ENCODE measurements around the gene HPN.

DNA sequence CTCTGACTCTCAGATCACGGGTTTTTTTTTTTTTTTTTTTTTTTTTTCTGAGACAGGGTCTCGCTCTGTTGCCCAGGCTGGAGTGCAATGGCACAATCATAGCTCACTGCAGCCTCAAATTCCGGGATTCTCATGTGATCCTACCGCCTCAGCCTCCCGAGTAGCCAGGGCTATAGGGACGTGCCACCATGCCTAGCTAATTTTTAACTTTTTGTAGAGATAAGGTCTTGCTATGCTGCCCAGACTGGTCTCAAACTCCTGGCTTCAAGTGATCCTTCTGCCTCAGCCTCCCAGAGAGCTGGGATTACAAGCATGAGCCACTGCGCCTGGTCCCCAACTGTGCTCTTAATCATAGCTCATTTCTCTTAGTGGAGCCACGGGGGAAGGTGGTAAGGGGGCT lies 46.0 kb upstream of the HPN start:
- TF ChIP-seq, protein P1, sequence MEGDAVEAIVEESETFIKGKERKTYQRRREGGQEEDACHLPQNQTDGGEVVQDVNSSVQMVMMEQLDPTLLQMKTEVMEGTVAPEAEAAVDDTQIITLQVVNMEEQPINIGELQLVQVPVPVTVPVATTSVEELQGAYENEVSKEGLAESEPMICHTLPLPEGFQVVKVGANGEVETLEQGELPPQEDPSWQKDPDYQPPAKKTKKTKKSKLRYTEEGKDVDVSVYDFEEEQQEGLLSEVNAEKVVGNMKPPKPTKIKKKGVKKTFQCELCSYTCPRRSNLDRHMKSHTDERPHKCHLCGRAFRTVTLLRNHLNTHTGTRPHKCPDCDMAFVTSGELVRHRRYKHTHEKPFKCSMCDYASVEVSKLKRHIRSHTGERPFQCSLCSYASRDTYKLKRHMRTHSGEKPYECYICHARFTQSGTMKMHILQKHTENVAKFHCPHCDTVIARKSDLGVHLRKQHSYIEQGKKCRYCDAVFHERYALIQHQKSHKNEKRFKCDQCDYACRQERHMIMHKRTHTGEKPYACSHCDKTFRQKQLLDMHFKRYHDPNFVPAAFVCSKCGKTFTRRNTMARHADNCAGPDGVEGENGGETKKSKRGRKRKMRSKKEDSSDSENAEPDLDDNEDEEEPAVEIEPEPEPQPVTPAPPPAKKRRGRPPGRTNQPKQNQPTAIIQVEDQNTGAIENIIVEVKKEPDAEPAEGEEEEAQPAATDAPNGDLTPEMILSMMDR (conservative IDR thresholded peaks at IDR 0.05): no peak
- no peak for TF ChIP-seq ZFX (IDR thresholded peaks at IDR 0.05)

Data from C4-2B (cell line).